KG1 (cell line): ENCODE data around the gene DAGLA.
A peak's percentile ranks its signal among the peaks of the same experiment; 100 is the strongest.
"Not testable (repeated sequence)": the region's sequence is repeated elsewhere in the genome, so short reads cannot be mapped to it uniquely, and the experiment has no call there.

Source experiments
- DNase-seq: peaks from one replicate; lab custom pipeline; 2025; lab: John Stamatoyannopoulos, UW

The DAGLA gene, protein sequence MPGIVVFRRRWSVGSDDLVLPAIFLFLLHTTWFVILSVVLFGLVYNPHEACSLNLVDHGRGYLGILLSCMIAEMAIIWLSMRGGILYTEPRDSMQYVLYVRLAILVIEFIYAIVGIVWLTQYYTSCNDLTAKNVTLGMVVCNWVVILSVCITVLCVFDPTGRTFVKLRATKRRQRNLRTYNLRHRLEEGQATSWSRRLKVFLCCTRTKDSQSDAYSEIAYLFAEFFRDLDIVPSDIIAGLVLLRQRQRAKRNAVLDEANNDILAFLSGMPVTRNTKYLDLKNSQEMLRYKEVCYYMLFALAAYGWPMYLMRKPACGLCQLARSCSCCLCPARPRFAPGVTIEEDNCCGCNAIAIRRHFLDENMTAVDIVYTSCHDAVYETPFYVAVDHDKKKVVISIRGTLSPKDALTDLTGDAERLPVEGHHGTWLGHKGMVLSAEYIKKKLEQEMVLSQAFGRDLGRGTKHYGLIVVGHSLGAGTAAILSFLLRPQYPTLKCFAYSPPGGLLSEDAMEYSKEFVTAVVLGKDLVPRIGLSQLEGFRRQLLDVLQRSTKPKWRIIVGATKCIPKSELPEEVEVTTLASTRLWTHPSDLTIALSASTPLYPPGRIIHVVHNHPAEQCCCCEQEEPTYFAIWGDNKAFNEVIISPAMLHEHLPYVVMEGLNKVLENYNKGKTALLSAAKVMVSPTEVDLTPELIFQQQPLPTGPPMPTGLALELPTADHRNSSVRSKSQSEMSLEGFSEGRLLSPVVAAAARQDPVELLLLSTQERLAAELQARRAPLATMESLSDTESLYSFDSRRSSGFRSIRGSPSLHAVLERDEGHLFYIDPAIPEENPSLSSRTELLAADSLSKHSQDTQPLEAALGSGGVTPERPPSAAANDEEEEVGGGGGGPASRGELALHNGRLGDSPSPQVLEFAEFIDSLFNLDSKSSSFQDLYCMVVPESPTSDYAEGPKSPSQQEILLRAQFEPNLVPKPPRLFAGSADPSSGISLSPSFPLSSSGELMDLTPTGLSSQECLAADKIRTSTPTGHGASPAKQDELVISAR

DNA sequence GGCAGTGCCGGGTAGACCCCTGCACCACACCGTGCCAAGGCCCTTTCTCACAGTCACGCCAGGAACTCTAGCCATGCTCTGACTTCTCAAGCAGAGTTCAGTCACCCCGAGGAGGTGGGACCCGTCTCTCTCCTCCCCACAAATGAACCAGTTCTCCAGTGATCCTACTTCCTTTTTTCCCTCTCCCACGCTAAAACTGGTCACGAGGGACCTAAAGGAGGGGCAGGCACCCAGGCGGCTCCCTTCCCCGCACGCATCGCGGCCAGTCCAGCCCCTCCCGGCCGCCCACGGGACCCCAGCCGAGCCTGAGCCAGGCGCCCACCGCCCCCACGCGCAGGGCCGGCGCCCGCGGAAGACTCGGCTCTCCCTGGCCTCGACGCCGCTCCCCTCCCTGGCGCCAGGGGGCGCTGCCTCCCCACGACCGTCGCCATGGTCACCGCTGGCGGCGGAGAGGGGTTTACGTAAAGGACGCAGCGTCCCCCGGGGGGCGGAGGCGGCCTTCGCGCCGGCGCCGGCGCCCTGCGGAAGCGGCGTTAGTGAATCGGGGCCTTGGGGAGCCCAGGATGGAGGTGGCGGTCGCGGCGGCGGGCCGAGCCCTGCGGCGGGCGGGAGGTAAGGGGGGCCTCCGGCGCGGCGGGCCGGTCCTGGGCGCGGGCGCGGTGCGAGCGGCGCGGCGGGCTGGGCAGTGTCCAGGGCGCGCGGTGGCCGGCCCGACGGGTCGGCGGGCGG lies at the start of gene DAGLA:
TSS of gene DAGLA (plus strand) at position 499 of the 729 bp plus-strand sequence. CDS start 39,765 bp downstream, outside the sequence.
- peak; percentile 47 for DNase-seq

DNA sequence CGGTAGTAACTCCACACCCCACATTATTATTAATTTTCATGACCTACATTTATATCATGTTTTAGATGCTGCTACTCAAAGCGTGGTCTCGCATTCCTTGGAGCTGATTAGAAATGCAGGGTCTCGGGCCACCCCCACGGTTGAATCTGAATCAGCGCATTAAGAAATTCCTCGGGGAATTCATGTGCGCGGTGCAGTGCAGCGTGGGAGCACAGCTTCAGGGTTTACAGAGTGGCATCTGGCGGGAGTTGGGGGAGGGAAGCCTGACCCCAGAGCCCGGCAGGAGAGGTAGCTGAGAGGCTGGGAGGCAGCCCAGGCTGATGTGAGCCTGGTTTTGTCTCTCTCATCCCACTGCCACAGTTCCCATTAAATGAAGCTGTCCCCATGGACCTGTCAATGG lies 48.1 kb upstream of the DAGLA start:
- DNase-seq: no peak

DNA sequence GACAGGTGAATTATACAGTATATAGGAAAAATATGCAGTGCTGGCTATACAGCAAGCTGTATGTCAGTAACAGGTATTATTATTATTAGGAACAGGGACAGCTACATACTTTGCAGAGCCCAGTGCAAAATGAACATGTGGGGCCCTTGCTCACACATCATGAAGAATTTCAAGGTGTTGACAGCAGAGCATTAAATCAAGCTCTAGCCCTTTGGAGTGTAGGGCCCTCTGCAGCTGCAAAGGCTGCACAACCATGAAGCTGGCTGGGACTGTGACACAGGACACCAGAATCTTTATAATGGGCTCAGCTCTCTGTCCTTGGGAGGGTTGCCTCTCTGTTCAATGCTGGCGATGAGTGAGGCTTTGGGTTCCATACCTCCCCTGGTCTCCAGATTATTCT lies 44.9 kb upstream of the DAGLA start:
- DNase-seq: no peak

DNA sequence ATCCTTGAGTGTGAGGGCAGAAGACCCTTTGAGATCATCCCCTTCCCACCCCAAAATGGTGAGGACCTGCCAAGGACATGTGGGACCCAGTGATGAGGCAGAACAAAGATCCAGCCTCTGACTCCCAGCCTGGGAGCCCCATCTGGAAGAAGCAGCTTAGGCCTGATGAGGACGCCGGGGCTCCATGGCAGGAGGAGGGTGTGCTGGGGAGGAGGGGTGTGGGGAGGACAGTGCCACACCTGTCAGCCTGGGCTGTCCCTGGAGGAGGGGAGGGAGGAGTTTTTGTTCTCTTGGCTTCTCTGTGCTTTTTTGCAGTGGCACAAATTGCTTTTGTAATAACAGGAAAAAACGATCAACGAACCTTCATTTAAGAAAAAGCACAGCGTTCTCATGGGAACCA lies 44.4 kb upstream of the DAGLA start:
- DNase-seq: no peak

DNA sequence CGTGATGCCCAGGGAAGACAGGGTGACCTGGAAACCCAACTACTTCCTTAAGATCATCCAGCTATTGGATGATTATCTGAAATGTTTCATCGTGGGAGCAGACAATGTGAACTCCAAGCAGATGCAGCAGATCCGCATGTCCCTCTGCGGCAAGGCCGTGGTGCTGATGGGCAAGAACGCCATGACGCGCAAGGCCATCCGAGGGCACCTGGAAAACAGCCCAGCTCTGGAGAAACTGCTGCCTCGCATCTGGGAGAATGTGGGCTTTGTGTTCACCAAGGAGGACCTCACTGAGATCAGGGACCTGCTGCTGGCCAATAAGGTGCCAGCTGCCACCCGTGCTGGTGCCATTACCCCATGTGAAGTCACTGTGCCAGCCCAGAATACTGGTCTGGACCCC lies 43.5 kb upstream of the DAGLA start:
- DNase-seq: no peak

DNA sequence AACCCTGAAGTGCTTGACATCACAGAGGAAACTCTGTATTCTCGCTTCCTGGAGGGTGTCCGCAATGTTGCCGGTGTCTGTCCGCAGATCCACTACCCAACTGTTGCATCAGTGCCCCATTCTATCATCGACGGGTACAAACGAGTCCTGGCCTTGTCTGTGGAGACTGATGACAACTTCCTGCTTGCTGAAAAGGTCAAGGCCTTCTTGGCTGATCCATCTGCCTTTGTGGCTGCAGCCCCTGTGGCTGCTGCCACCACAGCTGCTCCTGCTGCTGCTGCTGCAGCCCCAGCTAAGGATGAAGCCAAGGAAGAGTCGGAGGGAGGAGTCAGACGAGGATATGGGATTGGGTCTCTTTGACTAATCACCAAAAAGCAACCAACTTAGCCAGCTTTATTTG lies 42.9 kb upstream of the DAGLA start:
- no peak for DNase-seq

DNA sequence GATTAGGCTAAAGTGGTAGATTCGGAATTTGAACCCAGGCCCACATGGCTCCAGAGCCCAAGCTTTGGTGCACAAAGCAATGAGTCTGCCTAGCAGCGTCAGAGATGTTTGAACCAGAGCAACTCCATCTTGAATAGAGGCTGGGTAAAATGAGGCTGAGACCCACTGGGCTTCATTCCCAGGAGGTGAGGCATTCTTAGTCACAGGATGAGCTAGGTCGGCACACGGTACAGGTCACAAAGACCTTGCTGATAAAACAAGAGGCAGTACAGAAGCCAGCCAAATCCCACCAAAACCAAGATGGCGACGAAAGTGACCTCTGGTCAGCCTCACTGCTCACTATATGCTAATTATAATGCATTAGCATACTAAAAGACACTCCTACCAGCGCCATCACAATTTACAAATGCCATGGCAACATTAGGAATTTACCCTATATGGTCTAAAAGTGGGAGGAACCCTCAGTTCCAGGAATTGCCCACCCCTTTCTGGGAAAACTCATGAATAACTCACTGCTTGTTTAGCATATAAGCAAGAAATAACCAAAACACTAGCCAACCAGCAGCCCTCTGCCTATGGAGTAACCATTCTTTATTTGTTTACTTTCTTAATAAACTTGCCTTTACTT lies 40.3 kb upstream of the DAGLA start:
- DNase-seq: no peak

DNA sequence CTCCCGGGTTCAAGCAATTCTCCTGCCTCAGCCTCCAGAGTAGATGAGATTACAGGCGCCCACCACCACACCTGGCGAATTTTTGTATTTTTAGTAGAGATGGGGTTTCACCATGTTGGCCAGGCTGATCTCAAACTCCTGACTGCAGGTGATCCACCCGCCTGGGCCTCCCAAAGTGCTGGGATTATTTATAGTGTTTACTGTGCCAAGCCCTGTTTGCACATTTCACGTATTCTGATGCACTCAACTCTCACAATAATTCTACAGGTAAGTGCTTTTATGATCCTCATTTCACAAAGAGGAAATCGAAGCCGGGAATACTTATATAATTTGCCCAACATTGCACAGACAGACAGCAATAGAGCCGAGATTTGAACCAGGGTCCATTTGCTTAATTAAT lies 38.0 kb upstream of the DAGLA start:
- DNase-seq: no peak

DNA sequence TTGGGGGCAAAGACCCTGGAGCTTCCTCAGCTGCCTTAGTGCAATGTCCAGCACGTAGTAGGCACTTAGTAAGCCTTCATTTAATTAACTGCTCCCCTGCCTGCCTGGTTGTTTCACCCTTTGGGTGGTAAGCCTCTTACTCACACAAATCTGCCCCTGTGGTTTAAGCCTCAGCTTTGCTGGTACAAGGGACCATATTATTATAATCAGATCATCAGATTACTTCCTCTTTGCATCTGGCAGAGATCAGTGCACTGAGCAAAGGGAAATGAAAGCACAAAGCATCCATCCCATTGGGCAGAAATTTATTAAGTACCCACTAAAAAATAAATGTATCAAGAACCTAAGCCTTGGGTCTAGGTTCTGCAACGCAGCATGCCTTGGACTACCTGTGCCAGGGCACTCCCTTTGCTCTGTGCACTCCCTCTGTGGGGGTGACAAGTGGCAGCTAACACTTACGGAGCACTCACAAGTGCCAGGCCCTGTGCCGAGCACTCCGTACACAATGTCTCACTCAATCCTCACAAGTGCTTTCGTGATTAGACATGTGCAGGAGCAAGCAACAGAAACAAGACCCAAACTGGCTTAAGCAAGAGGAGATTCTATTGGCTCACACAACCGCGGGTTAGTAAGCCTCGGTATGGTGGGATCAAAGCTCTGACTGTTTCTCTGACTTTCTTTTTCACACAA lies 34.9 kb upstream of the DAGLA start:
- no peak for DNase-seq

DNA sequence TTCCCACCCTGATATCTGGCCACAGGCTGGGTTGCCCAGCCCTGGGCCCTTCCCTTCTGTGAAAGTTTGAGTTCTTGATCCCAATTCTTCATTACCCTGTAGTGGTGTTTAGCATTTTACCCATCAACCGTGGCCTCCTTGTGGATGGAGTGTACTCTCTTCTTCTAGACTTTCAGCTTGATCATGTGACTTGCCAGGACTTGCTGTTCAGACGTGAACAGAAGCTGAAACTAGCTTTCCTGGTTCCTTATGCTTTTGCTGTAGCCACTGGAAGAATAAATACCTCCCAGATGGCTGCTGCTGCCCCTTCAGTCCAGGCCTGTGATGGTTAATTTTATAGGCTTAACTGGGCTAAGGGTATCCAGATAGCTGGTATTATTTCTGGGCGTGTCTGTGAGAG lies 32.7 kb upstream of the DAGLA start:
- no peak for DNase-seq

DNA sequence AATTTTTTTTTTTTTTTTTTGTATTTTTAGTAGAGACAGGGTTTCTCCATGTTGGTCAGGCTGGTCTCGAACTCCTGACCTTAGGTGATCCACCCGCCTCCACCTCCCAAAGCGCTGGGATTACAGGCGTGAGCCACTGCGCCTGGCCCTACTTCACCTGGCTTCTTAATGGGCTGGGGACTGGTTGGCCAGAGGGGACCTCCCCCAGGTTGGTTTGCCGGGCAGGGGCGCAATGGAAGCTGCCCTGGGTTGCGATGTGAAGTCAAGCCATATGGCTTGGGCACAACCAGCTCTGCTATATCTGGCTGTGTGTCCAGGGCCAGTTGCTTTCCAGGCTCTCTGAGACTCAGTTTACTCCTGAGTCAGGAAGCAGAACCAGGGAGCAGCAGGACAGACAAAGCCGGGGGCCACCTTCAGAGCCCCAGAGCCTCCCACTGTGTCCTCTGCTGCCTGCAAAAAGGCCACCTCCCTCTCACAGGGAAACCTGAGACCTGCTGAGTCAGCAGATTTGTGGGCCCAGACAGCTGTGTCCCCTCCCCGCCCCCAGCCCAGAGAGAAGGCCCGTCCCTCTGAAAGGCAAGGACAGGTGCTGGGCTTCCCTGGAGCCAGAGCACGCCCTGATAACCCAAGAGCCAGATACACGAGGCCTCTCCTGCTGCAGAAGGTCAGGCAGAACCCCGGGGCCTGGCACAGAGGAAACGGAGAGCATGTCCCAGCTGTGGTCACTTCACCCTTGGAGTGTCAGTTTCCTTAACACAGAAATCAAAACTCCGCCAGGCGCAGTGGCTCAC lies 29.2 kb upstream of the DAGLA start:
- no peak for DNase-seq

DNA sequence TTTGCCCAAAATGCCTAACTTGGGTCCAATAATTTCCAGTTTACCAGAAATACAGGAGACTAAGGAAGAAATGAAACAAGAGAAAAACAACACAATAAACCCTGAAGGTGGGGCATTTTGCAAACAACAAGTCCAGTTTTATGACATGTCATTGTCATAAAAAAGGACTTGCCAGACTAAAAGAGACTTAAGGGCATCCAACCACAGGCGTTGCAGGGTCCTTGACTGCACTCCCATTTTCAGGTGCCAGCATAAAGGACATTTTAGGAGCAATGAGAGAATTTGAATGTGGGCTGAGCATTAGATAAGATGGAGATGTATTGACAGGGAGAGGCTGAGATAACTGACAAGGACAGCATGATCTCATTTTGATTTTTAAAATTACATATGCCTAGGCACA lies 28.1 kb upstream of the DAGLA start:
- DNase-seq: no peak

DNA sequence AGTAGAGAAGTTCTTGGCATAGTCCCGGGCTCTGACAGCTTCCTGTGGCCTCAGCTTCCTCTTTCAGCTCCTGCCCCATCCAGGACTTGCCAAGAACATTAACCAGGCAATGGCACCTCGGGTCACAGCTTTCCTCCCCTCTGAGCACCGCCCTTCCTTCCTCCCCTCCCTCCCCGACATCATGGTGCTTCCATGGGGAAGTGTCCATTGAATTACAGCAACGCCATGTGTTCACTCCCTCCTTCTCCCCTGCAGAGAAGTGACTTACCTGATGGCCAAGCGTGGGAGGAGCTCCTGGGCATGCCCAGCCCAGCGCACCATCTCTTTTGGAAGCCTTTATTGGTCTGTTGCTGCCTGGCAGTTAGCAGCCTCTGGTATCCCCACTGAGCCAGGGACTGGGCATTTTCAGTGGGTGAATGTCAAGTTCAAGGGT lies 25.8 kb upstream of the DAGLA start:
- DNase-seq: peak; percentile 47

DNA sequence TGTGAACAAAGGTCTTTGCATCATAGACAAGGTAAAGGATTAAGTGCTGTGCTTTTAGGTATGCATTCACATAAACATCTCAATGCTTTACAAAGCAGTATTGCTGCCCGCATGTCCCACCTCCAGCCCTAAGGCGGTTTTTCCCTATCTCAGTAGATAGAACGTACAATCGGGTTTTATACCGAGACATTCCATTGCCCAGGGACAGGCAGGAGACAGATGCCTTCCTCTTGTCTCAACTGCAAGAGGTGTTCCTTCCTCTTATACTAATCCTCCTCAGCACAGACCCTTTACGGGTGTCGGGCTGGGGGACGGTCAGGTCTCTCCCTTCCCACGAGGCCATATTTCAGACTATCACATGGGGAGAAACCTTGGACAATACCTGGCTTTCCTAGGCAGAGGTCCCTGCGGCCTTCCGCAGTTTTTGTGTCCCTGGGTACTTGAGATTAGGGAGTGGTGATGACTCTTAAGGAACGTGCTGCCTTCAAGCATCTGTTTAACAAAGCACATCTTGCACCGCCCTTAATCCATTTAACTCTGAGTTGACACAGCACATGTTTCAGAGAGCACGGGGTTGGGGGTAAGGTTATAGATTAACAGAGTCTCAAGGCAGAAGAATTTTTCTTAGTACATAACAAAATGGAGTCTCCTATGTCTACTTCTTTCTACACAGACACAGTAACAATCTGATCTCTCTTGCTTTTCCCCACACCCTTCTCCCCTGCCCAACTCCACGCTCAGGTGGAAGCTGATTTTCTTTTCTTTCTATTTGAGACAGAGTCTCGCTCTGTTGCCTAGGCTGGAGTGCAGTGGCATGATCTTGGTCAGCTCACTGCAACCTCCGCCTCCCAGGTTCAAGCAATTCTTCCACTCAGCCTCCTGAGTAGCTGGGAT lies 24.7 kb upstream of the DAGLA start:
- not testable (repeated sequence) for DNase-seq

DNA sequence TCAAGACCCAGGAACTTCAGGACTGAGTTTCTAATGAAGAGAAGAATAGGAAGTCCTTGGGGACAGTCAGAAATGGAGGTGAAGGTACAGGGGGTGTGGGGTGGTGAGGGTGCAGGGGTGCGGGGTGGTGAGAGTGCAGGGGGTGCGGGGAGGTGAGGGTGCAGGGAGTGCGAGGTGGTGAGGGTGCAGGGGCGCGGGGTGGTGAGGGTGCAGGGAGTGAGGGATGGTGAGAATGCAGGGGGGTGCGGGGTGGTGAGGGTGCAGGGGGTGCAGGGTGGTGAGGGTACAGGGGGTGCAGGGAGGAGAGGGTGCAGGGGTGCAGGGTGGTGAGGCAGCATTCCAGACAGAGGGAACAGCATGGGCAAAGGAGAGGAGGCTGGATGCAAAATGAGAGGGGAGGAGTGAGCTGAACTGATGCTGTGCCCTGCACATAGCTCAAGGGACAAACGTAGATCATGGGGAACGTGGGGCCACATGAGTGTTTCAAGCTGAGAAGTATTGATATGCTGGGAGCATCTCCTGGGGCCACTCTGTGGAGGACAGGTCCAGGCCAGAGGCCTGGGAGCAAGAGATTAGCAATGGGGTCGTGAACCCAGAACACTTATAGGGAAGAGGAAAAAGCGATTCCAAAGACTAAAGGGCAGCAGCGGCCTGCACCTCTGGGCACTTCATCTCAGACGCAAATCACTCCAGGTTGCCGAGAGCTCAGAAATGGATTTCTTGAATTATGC lies 23.7 kb upstream of the DAGLA start:
- no peak for DNase-seq

DNA sequence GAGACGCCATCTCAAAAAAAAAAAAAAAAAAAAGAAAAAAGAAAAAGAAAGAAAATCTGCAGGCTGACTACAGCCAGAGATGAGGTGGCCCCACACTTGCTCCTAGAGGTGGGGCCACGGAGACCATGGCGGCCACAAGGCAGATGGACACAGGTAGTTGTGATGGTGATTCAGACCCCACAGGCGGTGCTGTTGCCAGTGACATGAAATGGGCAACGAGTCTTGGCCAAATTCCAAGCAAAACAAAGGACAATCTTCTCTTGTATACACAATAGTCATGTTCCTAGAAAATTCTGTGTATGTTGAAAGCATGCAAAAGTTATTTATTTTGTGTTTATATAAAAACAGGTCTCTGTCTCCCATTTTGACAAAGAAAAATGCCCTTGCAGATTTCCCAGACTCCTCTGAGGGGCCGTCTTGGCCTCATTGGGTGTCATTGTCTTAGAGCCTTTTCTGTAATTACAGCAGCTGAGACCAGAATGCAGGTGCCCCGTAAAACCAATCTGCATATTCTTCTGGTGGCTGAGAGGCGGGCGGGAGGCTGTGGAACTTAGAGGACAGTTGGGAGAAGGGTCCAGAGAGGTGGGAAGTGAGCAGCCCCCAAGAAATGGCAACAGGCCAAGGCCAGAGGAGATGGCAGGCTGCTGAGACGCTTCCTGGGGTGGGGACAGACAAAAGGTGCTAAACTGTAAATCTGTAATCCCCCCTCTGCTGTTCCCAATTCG lies 22.5 kb upstream of the DAGLA start:
- DNase-seq: no peak

DNA sequence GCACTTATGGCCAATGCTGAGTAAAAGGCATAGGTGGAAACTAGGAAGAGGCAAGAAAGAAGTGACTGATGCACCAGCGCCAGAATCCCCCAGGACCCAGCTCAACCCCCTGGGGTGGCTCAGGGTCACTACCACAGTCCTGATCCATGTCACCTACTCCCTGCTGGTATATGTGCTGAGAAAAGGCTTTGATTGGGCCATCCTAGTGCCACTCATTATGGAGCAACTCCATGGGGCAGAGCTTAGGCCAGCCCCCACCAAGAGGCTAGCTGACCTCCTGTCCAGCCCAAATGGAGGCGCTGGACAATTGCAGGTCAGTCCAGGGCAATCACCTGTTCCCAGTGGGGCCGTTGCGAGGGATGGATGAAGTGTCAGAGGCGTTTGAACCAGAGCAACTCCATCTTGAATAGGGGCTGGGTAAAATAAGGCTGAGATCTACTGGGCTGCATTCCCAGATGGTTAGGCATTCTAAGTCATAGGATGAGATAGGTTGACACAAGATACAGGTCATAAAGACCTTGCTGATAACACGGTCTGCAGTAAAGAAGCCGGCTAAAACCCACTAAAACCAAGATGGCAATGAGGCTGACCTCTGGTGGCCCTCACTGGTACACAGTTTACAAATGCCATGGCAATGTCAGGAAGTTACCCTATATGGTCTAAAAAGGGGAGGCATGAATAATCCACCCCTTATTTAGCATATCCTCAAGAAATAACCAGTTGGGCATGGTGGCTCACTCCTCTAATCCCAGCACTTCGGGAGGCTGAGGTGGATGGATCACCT lies 20.6 kb upstream of the DAGLA start:
- no peak for DNase-seq
